Endometrium (tissue), 2 donors: Measurements from ENCODE around the gene PALLD.
A peak's percentile ranks its signal among the peaks of the same experiment; 100 is the strongest.

Experiments
- FAIRE-seq: peaks from 2 replicates; lab custom pipeline; 2012; peaks lifted over from hg19 to GRCh38; lab: Jason Lieb, UNC
- donor health status: control.
- donor health status: control.

PALLD gene

GRCh38 chr4:168592676-168593075 is 95.8 kb downstream of the PALLD start:
- no peak for FAIRE-seq

GRCh38 chr4:168593399-168593798 is 96.5 kb downstream of the PALLD start:
- FAIRE-seq = no peak

- no peak for FAIRE-seq
These were observed 97.3 kb downstream of the PALLD start for GRCh38 chr4:168594121-168594520.

GRCh38 chr4:168598191-168598590 is 101.3 kb downstream of the PALLD start:
- FAIRE-seq = no peak

- no peak for FAIRE-seq
These were observed 104.1 kb downstream of the PALLD start for GRCh38 chr4:168600796-168601583.

- no peak for FAIRE-seq
These were observed 105.0 kb downstream of the PALLD start for GRCh38 chr4:168601899-168602298.

- FAIRE-seq = peak; percentile 18
These were observed 107.9 kb downstream of the PALLD start for GRCh38 chr4:168604496-168605373.

- FAIRE-seq = no peak
These were observed 108.6 kb downstream of the PALLD start for GRCh38 chr4:168605411-168605810.

- no peak for FAIRE-seq
These were observed 110.4 kb downstream of the PALLD start for GRCh38 chr4:168607215-168607614.

GRCh38 chr4:168608771-168609170 is 111.9 kb downstream of the PALLD start:
- no peak for FAIRE-seq

- no peak for FAIRE-seq
These were observed 112.5 kb downstream of the PALLD start for GRCh38 chr4:168609369-168609768.

GRCh38 chr4:168610911-168611530 is 114.2 kb downstream of the PALLD start:
- no peak for FAIRE-seq

- no peak for FAIRE-seq
These were observed 115.7 kb downstream of the PALLD start for GRCh38 chr4:168612450-168613135.

- no peak for FAIRE-seq
These were observed 117.0 kb downstream of the PALLD start for GRCh38 chr4:168613869-168614268.

GRCh38 chr4:168614281-168615057 is 117.6 kb downstream of the PALLD start:
- FAIRE-seq = no peak

GRCh38 chr4:168615294-168616065 is 118.6 kb downstream of the PALLD start:
- no peak for FAIRE-seq

GRCh38 chr4:168618577-168619265 is 121.9 kb downstream of the PALLD start:
- FAIRE-seq = no peak

- FAIRE-seq = no peak
These were observed 122.4 kb downstream of the PALLD start for GRCh38 chr4:168619266-168619631.

- no peak for FAIRE-seq
These were observed 125.1 kb downstream of the PALLD start for GRCh38 chr4:168621806-168622589.
